Liver (tissue), 9 donors: ENCODE data around the gene PIP4K2B. TPM values are rescaled to one million over a fixed set of nuclear protein-coding genes. Genes with fewer than 3 reads are reported as not detected.

Experiments
- DNase-seq: peaks from one replicate; pipeline ENCODE4 v3.0.0-alpha.2; 2017; ENCODE audit warnings: low spot score
- H3K27ac ChIP-seq, 2 donors: one replicate each; pipeline ENCODE4 v1.7.0; 2013; ENCODE audit warnings: inconsistent platforms in 2 of 2, low read length in 2 of 2, control low read depth in 1 of 2, low read depth in 1 of 2, mild to moderate bottlenecking in 1 of 2
- H3K27me3 ChIP-seq, 4 donors: one replicate each; pipeline versions ENCODE4 v1.6.1 to v1.7.0; 2013; ENCODE audit warnings: low read length in 3 of 4, inconsistent platforms in 1 of 4, mild to moderate bottlenecking in 1 of 4, moderate library complexity in 1 of 4; ENCODE audit not compliant: control insufficient read depth in 4 of 4, insufficient read depth in 4 of 4
- H3K36me3 ChIP-seq, 4 donors: one replicate each; pipeline versions ENCODE4 v1.6.1 to v1.7.0; 2013; ENCODE audit warnings: low read length in 3 of 4, mild to moderate bottlenecking in 3 of 4, low read depth in 1 of 4, moderate library complexity in 1 of 4; ENCODE audit not compliant: control insufficient read depth in 4 of 4, insufficient read depth in 3 of 4
- H3K4me1 ChIP-seq, 4 donors: one replicate each; pipeline versions ENCODE4 v1.6.1 to v1.7.0; 2013; ENCODE audit warnings: low read length in 3 of 4, mild to moderate bottlenecking in 3 of 4, moderate library complexity in 1 of 4; ENCODE audit not compliant: control insufficient read depth in 4 of 4, insufficient read depth in 4 of 4
- H3K4me3 ChIP-seq, 3 donors: one replicate each; pipeline versions ENCODE4 v1.6.1 to v1.7.0; 2013; ENCODE audit warnings: low read length in 3 of 3, control low read depth in 1 of 3, low read depth in 1 of 3, mild to moderate bottlenecking in 1 of 3
- H3K9ac ChIP-seq, 2 donors: one replicate each; pipeline ENCODE4 v1.7.0; 2013; ENCODE audit warnings: low read length in 2 of 2, mild to moderate bottlenecking in 2 of 2, moderate library complexity in 2 of 2, control low read depth in 1 of 2, low read depth in 1 of 2
- H3K9me3 ChIP-seq, 4 donors: one replicate each; pipeline versions ENCODE4 v1.6.1 to v1.7.0; 2013; ENCODE audit warnings: low read length in 3 of 4; ENCODE audit not compliant: control insufficient read depth in 4 of 4
- CTCF ChIP-seq: fragments of 150-350 bp; IDR thresholded peaks from 2 replicates; pipeline ENCODE4 v1.5.1; 2017; ENCODE audit warnings: improper control_type of control experiment, low read depth, low read length; ENCODE audit not compliant: missing input control
- EGR1 ChIP-seq, 2 donors: IDR thresholded peaks; 2 replicates each; pipeline ENCODE4 v1.6.1; 2016 to 2018; ENCODE audit warnings: antibody characterized with exemption in 2 of 2, low read depth in 2 of 2
- FOXA1 ChIP-seq: IDR thresholded peaks from 2 replicates; pipeline ENCODE4 v1.6.1; 2016; ENCODE audit warnings: antibody characterized with exemption
- FOXA2 ChIP-seq: IDR thresholded peaks from 2 replicates; pipeline ENCODE4 v1.6.1; 2016; ENCODE audit warnings: antibody characterized with exemption
- GABPA ChIP-seq, 2 donors: IDR thresholded peaks in 1 of 2; conservative IDR thresholded peaks in 1 of 2; 2 replicates each; pipeline ENCODE4 v1.6.1; 2016; ENCODE audit warnings: antibody characterized with exemption in 2 of 2, mild to moderate bottlenecking in 1 of 2, moderate library complexity in 1 of 2
- HNF4A ChIP-seq, 2 donors: conservative IDR thresholded peaks; 2 replicates each; pipeline ENCODE4 v1.6.1; 2016; ENCODE audit warnings: antibody characterized with exemption in 2 of 2, mild to moderate bottlenecking in 2 of 2
- HNF4G ChIP-seq: IDR thresholded peaks from 2 replicates; pipeline ENCODE4 v1.6.1; 2016; ENCODE audit warnings: antibody characterized with exemption
- MAX ChIP-seq: IDR thresholded peaks from 2 replicates; pipeline ENCODE4 v1.6.1; 2016; ENCODE audit warnings: antibody characterized with exemption
- NR2F2 ChIP-seq: IDR thresholded peaks from 2 replicates; pipeline ENCODE4 v1.6.1; 2016; ENCODE audit warnings: antibody characterized with exemption
- RAD21 ChIP-seq, 2 donors: IDR thresholded peaks; 2 replicates each; pipeline ENCODE4 v1.6.1; 2016; ENCODE audit warnings: antibody characterized with exemption in 2 of 2, mild to moderate bottlenecking in 2 of 2
- REST ChIP-seq: IDR thresholded peaks from 2 replicates; pipeline ENCODE4 v1.6.1; 2016; ENCODE audit warnings: antibody characterized with exemption, mild to moderate bottlenecking
- RXRA ChIP-seq, 2 donors: IDR thresholded peaks; 2 replicates each; pipeline ENCODE4 v1.6.1; 2017 to 2018; ENCODE audit warnings: antibody characterized with exemption in 2 of 2, mild to moderate bottlenecking in 1 of 2
- SP1 ChIP-seq: IDR thresholded peaks from 2 replicates; pipeline ENCODE4 v1.6.1; 2018; ENCODE audit warnings: antibody characterized with exemption, mild to moderate bottlenecking
- TAF1 ChIP-seq: conservative IDR thresholded peaks from 2 replicates; pipeline ENCODE4 v1.6.1; 2016; ENCODE audit warnings: antibody characterized with exemption, mild to moderate bottlenecking
- YY1 ChIP-seq: IDR thresholded peaks from 2 replicates; pipeline ENCODE4 v1.6.1; 2016; ENCODE audit warnings: antibody characterized with exemption, mild to moderate bottlenecking
- ZBTB33 ChIP-seq: IDR thresholded peaks from 2 replicates; pipeline ENCODE4 v1.6.1; 2016; ENCODE audit warnings: antibody characterized with exemption
- WGBS: extraction: QIAGEN DNeasy Blood & Tissue Kit; methylation state at CpG from one replicate; pipeline ENCODE4 v1.1.7; 2013; 5-methylcytosine and 5-hydroxymethylcytosine counted together
- polyA plus RNA-seq, 2 donors: library from polyadenylated mRNA; stranded (reverse) in 1 of 2; unstranded in 1 of 2; fragments of 200-250 nt in 1 of 2; fragments of >200 nt in 1 of 2; fragmentation: Nextera tagmentation in 1 of 2; extraction: Ambion mirVana in 1 of 2; gene quantifications; one replicate each; pipeline versions ENCODE4 v1.2.1 to v1.2.3, GENCODE V29; 2013 to 2015
- total RNA-seq, 2 donors: library from RNA; depleted of rRNA; stranded (reverse); fragments of >200 nt; gene quantifications; one replicate each; pipeline ENCODE4 v1.2.3, GENCODE V29; 2014
- donor health status: healthy.
- donor health status: healthy.
- donor health status: healthy.
- donor health status: healthy.
- donor health status: healthy.

The PIP4K2B gene
- total and polyA plus RNA-seq, 4 donors = 2.4 to 21.5 (median 13.6) TPM

- WGBS = 98% methylated on average over 16 of the region's 16 CpGs
- peaks cover 3 to 16% (median 7%) of the 10 kb centered on the region in 4 donors for H3K36me3 ChIP-seq
- DNase-seq = no peak
- peaks cover 0 to 2% (median 0%) of the 10 kb centered on the region in 4 donors for H3K4me1 ChIP-seq
- no peak overlapping the region for H3K4me3 ChIP-seq
- H3K9me3 ChIP-seq = no peaks in the 10 kb centered on the region
- no peak overlapping the region for H3K27ac ChIP-seq
- TF ChIP-seq TAF1 = no peak
- no peak for TF ChIP-seq FOXA1
- TF ChIP-seq HNF4G = no peak
- no peak for TF ChIP-seq FOXA2
- TF ChIP-seq SP1 = no peak
- no peak for TF ChIP-seq MAX
- TF ChIP-seq NR2F2 = no peak
- TF ChIP-seq EGR1 (IDR thresholded peaks at IDR 0.05; ENCODE audit: low read depth in 2 of 2) = no peak
- TF ChIP-seq REST = no peak
- TF ChIP-seq HNF4A (conservative IDR thresholded peaks at IDR 0.05) = no peak
- TF ChIP-seq RXRA (IDR thresholded peaks at IDR 0.05) = no peak
- no peak for TF ChIP-seq RAD21 (IDR thresholded peaks at IDR 0.05)
- no peak overlapping the region for H3K9ac ChIP-seq
- H3K27me3 ChIP-seq = no peaks in the 10 kb centered on the region
Observed at GRCh38 chr17:38721802-38722201, 77.6 kb downstream of the PIP4K2B start.

- TF ChIP-seq FOXA2 (no peak), HNF4G (no peak), TAF1 (no peak), RXRA (IDR thresholded peaks at IDR 0.05) (no peak), FOXA1 (no peak), REST (no peak), GABPA (IDR thresholded peaks at IDR 0.05 in 1 of 2, conservative IDR thresholded peaks at IDR 0.05 in 1 of 2) (no peak), NR2F2 (no peak), RAD21 (IDR thresholded peaks at IDR 0.05) (no peak), MAX (no peak), ZBTB33 (no peak), YY1 (no peak), SP1 (no peak), HNF4A (conservative IDR thresholded peaks at IDR 0.05) (no peak), CTCF (no peak)
- Histone ChIP-seq H3K9ac (no peak overlapping the region), H3K4me3 (no peak overlapping the region), H3K4me1 (peaks cover 0 to 4% (median 0%) of the 10 kb centered on the region in 4 donors), H3K27me3 (no peaks in the 10 kb centered on the region), H3K36me3 (peaks cover 3 to 23% (median 7%) of the 10 kb centered on the region in 4 donors), H3K9me3 (no peaks in the 10 kb centered on the region), H3K27ac (no peak overlapping the region)
- DNase-seq = no peak
- WGBS = 96% methylated on average over 6 of the region's 6 CpGs
Observed at GRCh38 chr17:38720941-38721340, 78.4 kb downstream of the PIP4K2B start.
